HL-60 (cell line): Measurements from ENCODE around the gene ROBO1.

ENCODE experiments used
- DNase-seq, 2 experiments: peaks; one replicate each; pipeline ENCODE4 v3.0.0-alpha.2; 2010 to 2020; ENCODE audit warnings: low read depth in 1 of 2, low spot score in 1 of 2
- H3K27ac ChIP-seq: fragments of 250-450 bp; sonication (Bioruptor Pico); replicated peaks from 2 replicates; pipeline ENCODE4 v1.5.1; 2020; ENCODE audit warnings: mild to moderate bottlenecking, moderate library complexity
- H3K27me3 ChIP-seq: fragments of 250-450 bp; sonication (Bioruptor Pico); 2 replicates; pipeline ENCODE4 v1.5.1; 2021; ENCODE audit warnings: mild to moderate bottlenecking, moderate library complexity; ENCODE audit not compliant: insufficient read depth, poor library complexity, severe bottlenecking
- H3K4me3 ChIP-seq: replicated peaks from 2 replicates; pipeline ENCODE4 v1.5.1; 2011; ENCODE audit warnings: mild to moderate bottlenecking, control low read depth, low read length; ENCODE audit not compliant: insufficient read depth
- GABPA ChIP-seq: IDR thresholded peaks from 2 replicates; pipeline ENCODE4 v1.6.1; 2012; ENCODE audit warnings: low read depth
- POLR2AphosphoS5 ChIP-seq: IDR thresholded peaks from 2 replicates; pipeline ENCODE4 v1.6.1; 2012; ENCODE audit warnings: low read depth
- SPI1 ChIP-seq: IDR thresholded peaks from 2 replicates; pipeline ENCODE4 v1.6.1; 2012; ENCODE audit warnings: low read depth, mild to moderate bottlenecking, borderline replicate concordance
- TF ChIP-seq, protein P1 (sequence below): IDR thresholded peaks from one replicate; pipeline ENCODE4 v1.5.1; 2011; ENCODE audit warnings: low read length, control low read depth, inconsistent platforms; ENCODE audit not compliant: insufficient read depth
- TF ChIP-seq, protein P2 (sequence below): IDR thresholded peaks from 2 replicates; pipeline ENCODE4 v1.6.1; 2012; ENCODE audit warnings: low read depth; ENCODE audit not compliant: insufficient replicate concordance

ROBO1 gene

DNA sequence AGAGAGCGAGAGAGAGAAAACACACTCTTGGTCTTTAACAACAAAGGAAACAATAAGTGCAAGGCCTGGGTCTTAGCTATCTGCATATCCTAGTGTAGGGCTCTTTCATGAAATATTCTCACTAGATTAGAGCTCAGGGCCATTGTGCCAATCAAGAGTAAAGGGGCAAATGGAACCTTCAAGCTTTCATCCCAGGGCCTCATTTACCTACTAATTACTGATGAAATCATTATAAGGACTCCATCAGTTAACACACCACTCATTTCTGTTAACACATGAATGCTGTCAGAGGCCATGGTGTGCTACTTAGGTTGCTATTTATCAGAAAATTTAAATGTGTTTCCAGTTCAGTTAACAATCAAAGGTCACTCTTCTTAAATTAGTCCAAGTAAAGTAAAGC lies 597.8 kb downstream of the ROBO1 start:
- H3K27me3 ChIP-seq: no peaks in the 10 kb centered on the region
- no peak overlapping the region for H3K4me3 ChIP-seq
- no peak overlapping the region for H3K27ac ChIP-seq
- TF ChIP-seq, protein P1, sequence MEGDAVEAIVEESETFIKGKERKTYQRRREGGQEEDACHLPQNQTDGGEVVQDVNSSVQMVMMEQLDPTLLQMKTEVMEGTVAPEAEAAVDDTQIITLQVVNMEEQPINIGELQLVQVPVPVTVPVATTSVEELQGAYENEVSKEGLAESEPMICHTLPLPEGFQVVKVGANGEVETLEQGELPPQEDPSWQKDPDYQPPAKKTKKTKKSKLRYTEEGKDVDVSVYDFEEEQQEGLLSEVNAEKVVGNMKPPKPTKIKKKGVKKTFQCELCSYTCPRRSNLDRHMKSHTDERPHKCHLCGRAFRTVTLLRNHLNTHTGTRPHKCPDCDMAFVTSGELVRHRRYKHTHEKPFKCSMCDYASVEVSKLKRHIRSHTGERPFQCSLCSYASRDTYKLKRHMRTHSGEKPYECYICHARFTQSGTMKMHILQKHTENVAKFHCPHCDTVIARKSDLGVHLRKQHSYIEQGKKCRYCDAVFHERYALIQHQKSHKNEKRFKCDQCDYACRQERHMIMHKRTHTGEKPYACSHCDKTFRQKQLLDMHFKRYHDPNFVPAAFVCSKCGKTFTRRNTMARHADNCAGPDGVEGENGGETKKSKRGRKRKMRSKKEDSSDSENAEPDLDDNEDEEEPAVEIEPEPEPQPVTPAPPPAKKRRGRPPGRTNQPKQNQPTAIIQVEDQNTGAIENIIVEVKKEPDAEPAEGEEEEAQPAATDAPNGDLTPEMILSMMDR: no peak
- TF ChIP-seq GABPA: no peak
- TF ChIP-seq POLR2AphosphoS5: no peak
- TF ChIP-seq, protein P2, sequence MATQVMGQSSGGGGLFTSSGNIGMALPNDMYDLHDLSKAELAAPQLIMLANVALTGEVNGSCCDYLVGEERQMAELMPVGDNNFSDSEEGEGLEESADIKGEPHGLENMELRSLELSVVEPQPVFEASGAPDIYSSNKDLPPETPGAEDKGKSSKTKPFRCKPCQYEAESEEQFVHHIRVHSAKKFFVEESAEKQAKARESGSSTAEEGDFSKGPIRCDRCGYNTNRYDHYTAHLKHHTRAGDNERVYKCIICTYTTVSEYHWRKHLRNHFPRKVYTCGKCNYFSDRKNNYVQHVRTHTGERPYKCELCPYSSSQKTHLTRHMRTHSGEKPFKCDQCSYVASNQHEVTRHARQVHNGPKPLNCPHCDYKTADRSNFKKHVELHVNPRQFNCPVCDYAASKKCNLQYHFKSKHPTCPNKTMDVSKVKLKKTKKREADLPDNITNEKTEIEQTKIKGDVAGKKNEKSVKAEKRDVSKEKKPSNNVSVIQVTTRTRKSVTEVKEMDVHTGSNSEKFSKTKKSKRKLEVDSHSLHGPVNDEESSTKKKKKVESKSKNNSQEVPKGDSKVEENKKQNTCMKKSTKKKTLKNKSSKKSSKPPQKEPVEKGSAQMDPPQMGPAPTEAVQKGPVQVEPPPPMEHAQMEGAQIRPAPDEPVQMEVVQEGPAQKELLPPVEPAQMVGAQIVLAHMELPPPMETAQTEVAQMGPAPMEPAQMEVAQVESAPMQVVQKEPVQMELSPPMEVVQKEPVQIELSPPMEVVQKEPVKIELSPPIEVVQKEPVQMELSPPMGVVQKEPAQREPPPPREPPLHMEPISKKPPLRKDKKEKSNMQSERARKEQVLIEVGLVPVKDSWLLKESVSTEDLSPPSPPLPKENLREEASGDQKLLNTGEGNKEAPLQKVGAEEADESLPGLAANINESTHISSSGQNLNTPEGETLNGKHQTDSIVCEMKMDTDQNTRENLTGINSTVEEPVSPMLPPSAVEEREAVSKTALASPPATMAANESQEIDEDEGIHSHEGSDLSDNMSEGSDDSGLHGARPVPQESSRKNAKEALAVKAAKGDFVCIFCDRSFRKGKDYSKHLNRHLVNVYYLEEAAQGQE: no peak
- TF ChIP-seq SPI1: no peak
- no peak for DNase-seq

DNA sequence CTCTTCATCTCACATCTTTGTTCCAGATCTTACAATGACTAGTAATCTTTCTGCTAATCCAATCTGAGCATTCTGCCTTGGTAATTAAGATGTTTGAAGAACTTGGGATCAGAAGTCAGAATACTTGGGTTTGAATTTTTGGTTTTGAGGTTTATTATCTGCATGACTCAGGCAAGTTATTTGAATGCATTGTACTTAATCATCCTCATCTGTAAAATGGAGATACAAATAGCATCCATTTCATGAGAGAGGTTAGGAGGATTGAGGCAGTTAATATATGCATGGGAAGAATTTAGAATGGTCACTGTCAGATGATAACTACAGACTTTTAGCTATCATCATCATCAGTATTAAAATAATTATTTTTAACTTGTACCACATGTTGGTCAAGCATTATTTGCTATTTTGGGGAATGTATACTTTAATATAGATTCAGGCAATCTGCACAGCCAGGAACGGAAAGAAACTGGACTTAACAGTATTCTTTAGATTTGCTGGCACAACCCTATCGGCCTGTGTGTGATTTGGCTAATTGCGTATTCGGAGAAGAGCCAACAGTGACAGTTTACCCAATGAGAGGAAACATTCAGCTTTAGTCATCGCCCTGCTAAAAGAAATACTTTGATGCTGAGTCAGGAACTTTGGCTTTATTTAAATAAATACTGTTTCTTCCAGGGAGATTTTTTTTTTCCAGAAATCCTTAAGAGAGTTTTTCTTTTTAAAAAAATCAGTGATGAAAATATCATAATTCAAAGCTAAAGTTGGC lies 600.0 kb downstream of the ROBO1 start:
- DNase-seq: no peak
- H3K27me3 ChIP-seq: no peaks in the 10 kb centered on the region
- no peak overlapping the region for H3K27ac ChIP-seq
- TF ChIP-seq SPI1: no peak
- TF ChIP-seq, protein P1: no peak
- no peak overlapping the region for H3K4me3 ChIP-seq

DNA sequence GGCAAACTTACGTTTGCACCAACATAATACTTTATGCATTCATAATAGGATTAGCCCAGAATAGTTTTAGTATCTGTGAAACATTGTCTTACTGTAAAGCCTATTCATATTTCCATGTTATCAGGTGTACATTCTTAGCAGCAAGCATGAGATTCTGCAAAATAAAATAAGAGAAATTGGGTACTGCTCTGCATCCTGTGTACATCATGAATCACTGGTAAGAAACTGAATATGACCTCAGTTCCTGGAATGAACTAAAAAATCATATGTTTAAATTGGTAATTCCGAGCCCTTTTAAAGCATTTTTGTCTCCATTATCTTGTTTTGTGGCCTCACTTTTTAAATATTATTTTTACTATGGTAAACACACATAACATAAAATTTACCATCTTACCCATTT lies 605.1 kb downstream of the ROBO1 start:
- DNase-seq: no peak
- Histone ChIP-seq H3K27ac (no peak overlapping the region), H3K4me3 (no peak overlapping the region), H3K27me3 (no peaks in the 10 kb centered on the region)
- TF ChIP-seq GABPA (no peak), SPI1 (no peak)

DNA sequence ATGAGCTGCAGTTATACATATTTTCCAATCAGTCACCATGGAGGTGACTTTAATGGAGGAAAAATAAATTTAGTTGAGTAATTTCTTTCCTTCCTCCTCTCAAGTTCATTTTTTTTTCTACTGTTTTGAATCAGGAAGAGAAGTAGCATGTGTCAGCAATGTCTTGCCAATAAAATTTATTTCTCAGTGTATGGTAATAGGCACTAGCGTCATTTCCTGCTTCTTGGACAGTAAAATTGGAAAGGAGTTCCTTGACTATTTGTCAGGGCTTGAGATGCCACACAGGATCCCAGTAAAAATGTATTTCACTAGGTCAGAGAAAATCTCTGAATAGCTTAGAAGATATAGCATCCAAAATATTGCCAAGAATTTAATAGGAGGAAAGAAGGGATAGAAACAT lies 605.9 kb downstream of the ROBO1 start:
- no peaks in the 10 kb centered on the region for H3K27me3 ChIP-seq
- no peak for TF ChIP-seq POLR2AphosphoS5
- no peak for TF ChIP-seq GABPA
- TF ChIP-seq SPI1: no peak
- TF ChIP-seq, protein P2: no peak
- TF ChIP-seq, protein P1: no peak
- H3K27ac ChIP-seq: no peak overlapping the region
- H3K4me3 ChIP-seq: no peak overlapping the region
- no peak for DNase-seq
